Natural killer cell (primary cell): ENCODE data around the gene RRAD. TPM values are rescaled to one million over a fixed set of nuclear protein-coding genes. Genes with fewer than 3 reads are reported as not detected.

ENCODE experiments used
- ATAC-seq, 3 donors: fragments of 150-1000 bp in 2 of 3; fragments of 200-7000 bp in 1 of 3; cut with Tn5 transposase; 1 replicate in 1 of 3; 2 replicates in 2 of 3; pipeline ENCODE4 v1.10.0; 2021; ENCODE audit warnings: mild to moderate bottlenecking in 2 of 3, moderate library complexity in 2 of 3
- DNase-seq, 2 donors: peaks; one replicate each; pipeline versions ENCODE4 v3.0.0 to v3.0.0-alpha.2; 2013 to 2021; ENCODE audit warnings: mixed read lengths in 1 of 2
- H3K27ac ChIP-seq: one replicate; pipeline ENCODE4 v1.5.1; 2013; ENCODE audit warnings: mild to moderate bottlenecking, low read length
- H3K27me3 ChIP-seq: one replicate; pipeline ENCODE4 v1.6.1; 2013; ENCODE audit warnings: low read length; ENCODE audit not compliant: control insufficient read depth, insufficient read depth
- H3K36me3 ChIP-seq: one replicate; pipeline ENCODE4 v1.6.1; 2013; ENCODE audit warnings: low read length; ENCODE audit not compliant: control insufficient read depth, insufficient read depth
- H3K4me1 ChIP-seq: one replicate; pipeline ENCODE4 v1.6.1; 2013; ENCODE audit warnings: low read length; ENCODE audit not compliant: control insufficient read depth, insufficient read depth
- H3K4me3 ChIP-seq: one replicate; pipeline ENCODE4 v1.5.1; 2013; ENCODE audit warnings: low read length
- H3K9me3 ChIP-seq: one replicate; pipeline ENCODE4 v1.6.1; 2013; ENCODE audit warnings: low read length; ENCODE audit not compliant: control insufficient read depth, insufficient read depth
- H3K27ac Mint-ChIP-seq, 2 donors: one replicate each; pipeline ENCODE4 v1.8.0; 2022; ENCODE audit warnings: mild to moderate bottlenecking in 2 of 2, mixed read lengths in 2 of 2, moderate library complexity in 1 of 2
- H3K27me3 Mint-ChIP-seq, 2 donors: one replicate each; pipeline ENCODE4 v1.8.0; 2022; ENCODE audit warnings: low read depth in 2 of 2, mixed read lengths in 2 of 2
- H3K36me3 Mint-ChIP-seq: one replicate; pipeline ENCODE4 v1.8.0; 2022; ENCODE audit warnings: mixed read lengths
- H3K4me1 Mint-ChIP-seq, 2 donors: one replicate each; pipeline ENCODE4 v1.8.0; 2022; ENCODE audit warnings: mixed read lengths in 2 of 2
- H3K4me3 Mint-ChIP-seq: one replicate; pipeline ENCODE4 v1.8.0; 2022; ENCODE audit warnings: mild to moderate bottlenecking, moderate library complexity, mixed read lengths
- H3K9me3 Mint-ChIP-seq, 2 donors: one replicate each; pipeline ENCODE4 v1.8.0; 2022; ENCODE audit warnings: mixed read lengths in 2 of 2
- WGBS: methylation state at CpG from one replicate; pipeline ENCODE4 v1.1.7; 2013; ENCODE audit warnings: missing lambda C conversion rate; ENCODE audit not compliant: insufficient coverage; 5-methylcytosine and 5-hydroxymethylcytosine counted together
- intact Hi-C: fragments of 100-400 bp; cut with micrococcal nuclease; formaldehyde crosslinking; loops from one replicate; pipeline ENCODE4 v1.14.2; 2022
- total RNA-seq, 4 donors: library from RNA; stranded (reverse); fragments of 120-200 nt in 1 of 4; gene quantifications; one replicate each; pipeline versions ENCODE4 v1.2.3 to v1.2.4, GENCODE V29; 2013 to 2022
- TF ChIP-seq, protein P1 (sequence below): fragments of 200-600 bp; IDR thresholded peaks from one replicate; pipeline ENCODE4 v1.8.0; 2022; ENCODE audit warnings: antibody characterized with exemption

Gene RRAD
- total RNA-seq, 3 donors from 2014 or later (not counting 1 experiment from before 2014, with no cell fraction given) = 1.8 to 4.5 (median 2.8) TPM

DNA sequence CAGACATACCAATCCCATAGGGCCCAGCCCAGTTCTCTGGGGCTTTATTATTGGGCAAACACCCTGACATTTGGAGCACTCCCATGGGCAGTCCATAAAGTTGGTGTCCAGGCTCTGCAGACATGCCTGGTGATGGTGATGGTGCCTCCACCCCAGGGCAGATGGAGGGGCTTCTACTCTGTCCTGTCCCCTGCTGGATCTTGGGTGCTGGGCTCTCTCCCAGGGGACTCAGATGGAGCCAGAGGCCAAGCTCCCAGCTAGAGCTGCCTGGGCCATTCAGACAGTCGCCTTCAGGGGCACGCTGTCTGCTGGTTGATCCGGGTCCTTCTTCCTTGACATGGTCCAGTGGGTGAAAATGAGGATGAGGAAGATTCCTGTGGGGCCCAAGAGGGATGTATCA is 17.2 kb downstream of the RRAD start:
- Histone ChIP-seq H3K4me3 (no peak overlapping the region), H3K27ac (no peak overlapping the region), H3K27me3 (no peaks in the 10 kb centered on the region), H3K36me3 (no peaks in the 10 kb centered on the region), H3K4me1 (no peaks in the 10 kb centered on the region), H3K9me3 (no peaks in the 10 kb centered on the region)
- Mint-ChIP-seq H3K9me3 (no peaks in the 10 kb centered on the region), H3K36me3 (no peaks in the 10 kb centered on the region), H3K4me1 (peaks cover 0 to 8% of the 10 kb centered on the region in 2 donors), H3K4me3 (no peak overlapping the region), H3K27me3 (no peaks in the 10 kb centered on the region), H3K27ac (no peak overlapping the region)
- ATAC-seq (no peak), DNase-seq (no peak)
- TF ChIP-seq, protein P1, sequence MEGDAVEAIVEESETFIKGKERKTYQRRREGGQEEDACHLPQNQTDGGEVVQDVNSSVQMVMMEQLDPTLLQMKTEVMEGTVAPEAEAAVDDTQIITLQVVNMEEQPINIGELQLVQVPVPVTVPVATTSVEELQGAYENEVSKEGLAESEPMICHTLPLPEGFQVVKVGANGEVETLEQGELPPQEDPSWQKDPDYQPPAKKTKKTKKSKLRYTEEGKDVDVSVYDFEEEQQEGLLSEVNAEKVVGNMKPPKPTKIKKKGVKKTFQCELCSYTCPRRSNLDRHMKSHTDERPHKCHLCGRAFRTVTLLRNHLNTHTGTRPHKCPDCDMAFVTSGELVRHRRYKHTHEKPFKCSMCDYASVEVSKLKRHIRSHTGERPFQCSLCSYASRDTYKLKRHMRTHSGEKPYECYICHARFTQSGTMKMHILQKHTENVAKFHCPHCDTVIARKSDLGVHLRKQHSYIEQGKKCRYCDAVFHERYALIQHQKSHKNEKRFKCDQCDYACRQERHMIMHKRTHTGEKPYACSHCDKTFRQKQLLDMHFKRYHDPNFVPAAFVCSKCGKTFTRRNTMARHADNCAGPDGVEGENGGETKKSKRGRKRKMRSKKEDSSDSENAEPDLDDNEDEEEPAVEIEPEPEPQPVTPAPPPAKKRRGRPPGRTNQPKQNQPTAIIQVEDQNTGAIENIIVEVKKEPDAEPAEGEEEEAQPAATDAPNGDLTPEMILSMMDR = no peak
- 84% methylated on average over 3 of the region's 3 CpGs for WGBS
- intact Hi-C loops = no loop called here

DNA sequence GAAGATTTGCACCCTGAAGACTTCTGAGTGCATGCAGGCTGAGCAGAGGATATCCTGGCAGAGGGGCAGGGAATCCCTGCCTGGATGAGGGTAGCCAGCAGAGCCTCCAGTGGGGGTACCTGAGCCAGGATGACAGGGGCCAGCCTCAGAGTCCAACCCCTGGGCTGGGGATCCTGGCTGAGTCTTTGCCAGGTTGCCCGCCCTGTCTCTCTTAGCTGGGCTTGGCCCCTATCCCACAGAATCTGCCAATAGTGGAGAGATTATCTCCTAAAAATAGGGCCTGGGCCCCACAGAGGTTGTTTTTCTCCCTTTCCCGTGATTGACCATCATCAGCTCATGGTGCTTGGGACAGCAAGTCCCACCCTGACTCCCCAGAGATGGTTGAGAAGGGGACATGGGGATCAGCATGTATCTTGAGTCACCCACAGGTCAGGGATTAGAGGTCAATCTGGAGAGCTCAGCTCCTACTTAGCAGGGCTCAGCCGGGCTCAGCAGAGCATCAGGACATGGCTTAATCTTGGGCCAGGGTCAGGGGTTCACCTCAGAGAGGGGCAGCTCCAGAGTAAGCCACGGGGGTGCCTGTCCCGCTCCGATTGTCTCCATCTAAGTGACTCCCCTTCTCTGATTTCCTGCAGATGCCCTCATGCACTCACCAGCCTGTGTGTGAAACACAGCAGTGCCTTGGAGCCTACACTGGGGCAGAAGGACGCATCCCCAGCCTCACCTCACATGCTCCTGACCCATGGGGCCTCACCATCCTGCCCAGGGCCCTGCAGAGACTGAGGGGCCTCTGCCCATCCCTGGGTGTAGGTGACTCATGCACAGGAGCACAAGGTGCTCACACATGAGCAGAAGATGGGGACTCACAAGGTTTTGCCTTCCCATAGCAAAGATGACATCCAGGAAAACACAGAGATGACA is 18.2 kb downstream of the RRAD start:
- H3K4me3 Mint-ChIP-seq = no peak overlapping the region
- Histone ChIP-seq H3K9me3 (no peaks in the 10 kb centered on the region), H3K36me3 (no peaks in the 10 kb centered on the region), H3K27me3 (no peaks in the 10 kb centered on the region), H3K4me1 (no peaks in the 10 kb centered on the region), H3K4me3 (no peak overlapping the region), H3K27ac (no peak overlapping the region)
- H3K36me3 Mint-ChIP-seq = no peaks in the 10 kb centered on the region
- H3K9me3 Mint-ChIP-seq = no peaks in the 10 kb centered on the region
- DNase-seq = no peak
- peaks cover 0 to 8% of the 10 kb centered on the region in 2 donors for H3K4me1 Mint-ChIP-seq
- no peaks in the 10 kb centered on the region for H3K27me3 Mint-ChIP-seq
- ATAC-seq = no peak
- H3K27ac Mint-ChIP-seq = no peak overlapping the region
- intact Hi-C loops = no loop called here
- 77% methylated on average over 7 of the region's 7 CpGs for WGBS
- TF ChIP-seq, protein P1 = no peak

DNA sequence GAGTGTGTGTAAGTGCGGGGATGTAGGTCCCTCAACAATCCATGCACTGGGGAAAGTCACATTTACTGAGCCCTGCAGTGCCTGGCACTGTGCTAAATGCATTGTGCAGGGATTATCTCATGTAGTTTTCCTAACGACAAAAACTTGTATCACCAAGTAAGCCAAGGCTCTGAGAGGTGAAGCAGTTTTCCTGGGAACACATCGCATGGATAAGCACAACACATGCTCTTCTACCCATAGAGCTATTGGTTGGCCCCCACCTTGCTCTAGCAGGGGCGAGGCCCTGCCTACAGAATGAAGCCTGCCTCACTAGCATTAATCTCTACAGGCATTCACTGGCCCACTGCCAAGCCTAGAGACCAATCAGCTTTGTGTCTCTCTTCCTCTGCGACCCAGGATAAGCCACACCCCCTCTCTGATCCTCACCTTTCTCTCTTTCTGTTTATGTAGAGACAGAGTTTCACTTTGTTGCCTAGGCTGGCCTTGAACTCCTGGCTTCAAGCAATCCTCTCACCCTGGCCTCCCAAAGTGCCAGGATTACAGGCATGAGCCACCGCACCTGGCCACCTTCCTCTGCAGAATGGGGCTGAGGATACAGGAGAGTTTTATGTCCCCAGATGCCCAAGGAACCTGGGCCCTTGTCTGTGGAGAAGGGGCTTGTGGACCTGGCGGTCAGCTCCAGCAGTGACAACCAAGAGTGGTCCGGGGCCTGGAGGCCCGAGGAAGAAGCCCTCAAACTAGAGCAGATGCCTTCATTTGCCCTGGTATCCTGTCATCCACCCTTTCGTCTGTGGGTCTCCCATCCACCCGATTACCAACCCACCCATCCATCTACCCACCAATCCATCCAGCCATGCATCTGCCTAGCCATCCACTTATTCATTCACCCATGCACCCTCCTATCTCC is 19.4 kb downstream of the RRAD start:
- H3K36me3 Mint-ChIP-seq = no peaks in the 10 kb centered on the region
- no peaks in the 10 kb centered on the region for H3K27me3 ChIP-seq
- H3K27ac Mint-ChIP-seq = peak overlapping the region in 1 of 2 donors; percentile 5
- H3K9me3 Mint-ChIP-seq = no peaks in the 10 kb centered on the region
- DNase-seq (peak in 1 of 2 donors; percentile 62), ATAC-seq (no peak)
- H3K4me1 ChIP-seq = no peaks in the 10 kb centered on the region
- intact Hi-C loops = no loop called here
- H3K4me3 ChIP-seq = no peak overlapping the region
- no peaks in the 10 kb centered on the region for H3K36me3 ChIP-seq
- WGBS = 82% methylated on average over 11 of the region's 11 CpGs
- no peaks in the 10 kb centered on the region for H3K27me3 Mint-ChIP-seq
- peaks cover 0 to 8% of the 10 kb centered on the region in 2 donors for H3K4me1 Mint-ChIP-seq
- H3K27ac ChIP-seq = no peak overlapping the region
- H3K4me3 Mint-ChIP-seq = no peak overlapping the region
- TF ChIP-seq, protein P1 = no peak
- no peaks in the 10 kb centered on the region for H3K9me3 ChIP-seq
